Gastrocnemius medialis (tissue), 4 donors: ENCODE data around the gene TAAR6.

ENCODE experiments used
- CTCF ChIP-seq, 5 experiments: fragments of 450-650 bp in 3 of 5; fragments of 200-600 bp in 2 of 5; sonication (generic) in 2 of 5; IDR thresholded peaks in 4 of 5; conservative IDR thresholded peaks in 1 of 5; 1 replicate in 4 of 5; 2 replicates in 1 of 5; pipeline ENCODE4 v1.5.1; 2016 to 2019; ENCODE audit warnings: antibody characterized with exemption in 5 of 5, mild to moderate bottlenecking in 3 of 5, moderate library complexity in 3 of 5
- POLR2A ChIP-seq, 2 donors: fragments of 450-650 bp; IDR thresholded peaks; one replicate each; pipeline ENCODE4 v1.6.1; 2017; ENCODE audit warnings: antibody characterized with exemption in 2 of 2, mild to moderate bottlenecking in 2 of 2, moderate library complexity in 2 of 2

- TF ChIP-seq POLR2A (IDR thresholded peaks at IDR 0.05) (no peak), CTCF (IDR thresholded peaks at IDR 0.05 in 4 of 5, conservative IDR thresholded peaks at IDR 0.05 in 1 of 5) (no peak)
Observed at GRCh38 chr6:132527791-132528190, 42.3 kb upstream of the TAAR6 start.
